ENCODE results near the gene P2RX5.

- no peak for TF ChIP-seq CTCF (IDR thresholded peaks at IDR 0.05)
- no peak for TF ChIP-seq POLR2A (IDR thresholded peaks at IDR 0.05)
These were observed 39.6 kb downstream of the P2RX5 start for GRCh38 chr17:3656353-3656752.

Measured in adrenal gland (tissue), 5 donors.